ENCODE data around the gene EPHB2.

The EPHB2 gene

DNA sequence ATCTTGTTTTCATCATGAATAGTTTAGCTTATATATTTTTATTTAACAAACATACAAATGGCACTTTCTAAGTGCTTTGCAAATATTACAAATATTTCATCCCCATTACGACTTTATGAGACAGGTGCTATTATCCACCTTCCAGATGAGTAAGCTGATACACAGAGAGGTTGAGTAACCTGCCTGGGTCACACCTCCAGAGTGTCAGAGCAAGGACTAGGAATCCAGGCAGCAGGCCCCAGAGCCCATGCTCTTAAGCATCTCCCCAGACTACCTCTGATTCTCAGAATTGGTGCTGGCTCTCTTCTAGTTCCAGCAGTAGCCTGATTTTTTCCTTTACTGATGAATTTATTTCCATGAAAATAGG lies 40.0 kb downstream of the EPHB2 start:
- TF ChIP-seq POLR2A (IDR thresholded peaks at IDR 0.05; ENCODE audit: extremely low read depth, insufficient read length) (no peak), CTCF (IDR thresholded peaks at IDR 0.05; ENCODE audit: low read depth, low read length) (no peak), MYC (IDR thresholded peaks at IDR 0.05; ENCODE audit: low read depth, low read length) (no peak)
- TF ChIP-seq, protein P1, sequence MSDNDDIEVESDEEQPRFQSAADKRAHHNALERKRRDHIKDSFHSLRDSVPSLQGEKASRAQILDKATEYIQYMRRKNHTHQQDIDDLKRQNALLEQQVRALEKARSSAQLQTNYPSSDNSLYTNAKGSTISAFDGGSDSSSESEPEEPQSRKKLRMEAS (IDR thresholded peaks at IDR 0.05; ENCODE audit: low read depth, low read length): no peak
- H3K4me3 ChIP-seq (ENCODE audit: low read depth, low read length): no peak overlapping the region
- no peak for DNase-seq (ENCODE audit: low read depth)

- H3K4me3 ChIP-seq (ENCODE audit: low read depth, low read length): no peak overlapping the region
- no peak for TF ChIP-seq POLR2A (IDR thresholded peaks at IDR 0.05; ENCODE audit: extremely low read depth, insufficient read length)
- TF ChIP-seq, protein P1 (IDR thresholded peaks at IDR 0.05; ENCODE audit: low read depth, low read length): no peak
- no peak for TF ChIP-seq CTCF (IDR thresholded peaks at IDR 0.05; ENCODE audit: low read depth, low read length)
- TF ChIP-seq MYC (IDR thresholded peaks at IDR 0.05; ENCODE audit: low read depth, low read length): no peak
- no peak for DNase-seq (ENCODE audit: low read depth)
Observed at GRCh38 chr1:22751124-22751531, 40.5 kb downstream of the EPHB2 start.

GRCh38 chr1:22752339-22752738 lies 41.7 kb downstream of the EPHB2 start:
- no peak for DNase-seq (ENCODE audit: low read depth)
- H3K4me3 ChIP-seq (ENCODE audit: low read depth, low read length): no peak overlapping the region
- no peak for TF ChIP-seq CTCF (IDR thresholded peaks at IDR 0.05; ENCODE audit: low read depth, low read length)
- TF ChIP-seq, protein P1 (IDR thresholded peaks at IDR 0.05; ENCODE audit: low read depth, low read length): no peak
- no peak for TF ChIP-seq MYC (IDR thresholded peaks at IDR 0.05; ENCODE audit: low read depth, low read length)
- TF ChIP-seq POLR2A (IDR thresholded peaks at IDR 0.05; ENCODE audit: extremely low read depth, insufficient read length): no peak

DNA sequence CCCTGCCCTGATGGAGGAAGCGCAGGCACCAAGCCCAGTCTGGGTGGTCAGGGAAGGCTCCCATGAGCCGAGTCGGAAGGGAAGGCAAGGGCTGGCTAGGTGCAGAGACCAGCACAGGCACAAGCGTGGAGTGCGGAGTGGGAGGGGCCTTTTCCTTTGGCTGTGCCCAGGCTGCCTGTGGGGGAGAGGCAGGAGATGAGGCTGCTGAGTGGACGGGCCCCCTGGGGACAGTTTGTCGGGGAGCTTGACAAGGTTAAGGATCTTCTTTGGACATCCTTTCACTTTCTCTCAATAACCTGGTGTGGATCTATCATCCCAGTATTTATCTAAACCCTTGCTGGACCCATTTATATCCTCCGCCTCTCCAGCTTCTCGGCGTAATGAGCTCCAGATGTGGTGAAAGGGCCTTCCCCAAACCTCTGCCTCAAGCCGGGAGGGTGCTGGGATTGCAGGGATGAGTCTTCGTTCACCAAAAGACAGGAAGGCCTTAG lies 42.9 kb downstream of the EPHB2 start:
- no peak overlapping the region for H3K4me3 ChIP-seq (ENCODE audit: low read depth, low read length)
- DNase-seq (ENCODE audit: low read depth): no peak
- TF ChIP-seq POLR2A (IDR thresholded peaks at IDR 0.05; ENCODE audit: extremely low read depth, insufficient read length): no peak
- TF ChIP-seq, protein P1 (IDR thresholded peaks at IDR 0.05; ENCODE audit: low read depth, low read length): no peak
- TF ChIP-seq MYC (IDR thresholded peaks at IDR 0.05; ENCODE audit: low read depth, low read length): no peak
- TF ChIP-seq CTCF (IDR thresholded peaks at IDR 0.05; ENCODE audit: low read depth, low read length): no peak

- no peak overlapping the region for H3K4me3 ChIP-seq (ENCODE audit: low read depth, low read length)
- no peak for DNase-seq (ENCODE audit: low read depth)
- TF ChIP-seq CTCF (IDR thresholded peaks at IDR 0.05; ENCODE audit: low read depth, low read length) (no peak), MYC (IDR thresholded peaks at IDR 0.05; ENCODE audit: low read depth, low read length) (no peak), POLR2A (IDR thresholded peaks at IDR 0.05; ENCODE audit: extremely low read depth, insufficient read length) (no peak)
- TF ChIP-seq, protein P1 (IDR thresholded peaks at IDR 0.05; ENCODE audit: low read depth, low read length): no peak
Observed at GRCh38 chr1:22754106-22754768, 43.6 kb downstream of the EPHB2 start.
